GM18868 (cell line): ENCODE results near the gene PNPLA6.
"Not testable (repeated sequence)": the region's sequence is repeated elsewhere in the genome, so short reads cannot be mapped to it uniquely, and the experiment has no call there.

Experiments used
- ATAC-seq: cut with Tn5 transposase; IDR thresholded peaks from one replicate; pipeline ENCODE4 v1.9.1; 2021; ENCODE audit warnings: mild to moderate bottlenecking, moderate library complexity; ENCODE audit not compliant: unreplicated experiment

Gene PNPLA6

GRCh38 chr19:7550987-7551761 is 15.7 kb downstream of the PNPLA6 start:
- ATAC-seq: no peak

- no peak for ATAC-seq
Observed at GRCh38 chr19:7552781-7553180, 17.3 kb downstream of the PNPLA6 start.

GRCh38 chr19:7554565-7554964 is 19.0 kb downstream of the PNPLA6 start:
- ATAC-seq: no peak

GRCh38 chr19:7554990-7555864 is 19.7 kb downstream of the PNPLA6 start:
- ATAC-seq: no peak

GRCh38 chr19:7556696-7557315 is 21.3 kb downstream of the PNPLA6 start:
- ATAC-seq: no peak

- no peak for ATAC-seq
Observed at GRCh38 chr19:7558667-7559066, 23.1 kb downstream of the PNPLA6 start.

- ATAC-seq: no peak
Observed at GRCh38 chr19:7559102-7559501, 23.6 kb downstream of the PNPLA6 start.

- ATAC-seq: no peak
Observed at GRCh38 chr19:7560255-7560654, 24.7 kb downstream of the PNPLA6 start.

GRCh38 chr19:7561325-7561724 is 25.8 kb downstream of the PNPLA6 start:
- ATAC-seq: no peak

GRCh38 chr19:7562646-7563393 is 27.3 kb downstream of the PNPLA6 start:
- ATAC-seq: no peak

- no peak for ATAC-seq
Observed at GRCh38 chr19:7564866-7565265, 29.3 kb downstream of the PNPLA6 start.

- no peak for ATAC-seq
Observed at GRCh38 chr19:7565332-7565731, 29.8 kb downstream of the PNPLA6 start.

- ATAC-seq: no peak
Observed at GRCh38 chr19:7570761-7571160, 35.2 kb downstream of the PNPLA6 start.

- ATAC-seq: no peak
Observed at GRCh38 chr19:7575434-7576040, 40.0 kb downstream of the PNPLA6 start.

- ATAC-seq: not testable (repeated sequence)
Observed at GRCh38 chr19:7577422-7577821, 41.9 kb downstream of the PNPLA6 start.

GRCh38 chr19:7578127-7578526 is 42.6 kb downstream of the PNPLA6 start:
- no peak for ATAC-seq

- ATAC-seq: no peak
Observed at GRCh38 chr19:7579182-7579581, 43.7 kb downstream of the PNPLA6 start.

GRCh38 chr19:7582446-7582845 is 46.9 kb downstream of the PNPLA6 start:
- no peak for ATAC-seq

GRCh38 chr19:7589822-7590221 is 54.3 kb downstream of the PNPLA6 start:
- no peak for ATAC-seq

- ATAC-seq: no peak
Observed at GRCh38 chr19:7590256-7590655, 54.7 kb downstream of the PNPLA6 start.
